ENCODE measurements around the gene WNT3A. TPM values are rescaled to one million over a fixed set of nuclear protein-coding genes. Genes with fewer than 3 reads are reported as not detected.

The WNT3A gene
- total and polyA plus RNA-seq, 12 donors, result not detected

Small RNA genes within 50 kb of the gene (microRNA-seq; reads per million reads assigned to microRNA genes)
- 0.51 to 1.2 reads per million in 2 donors for gene MIR3620

Other genes with a start within 250 kb of the WNT3A start
- gene PRSS38, start 191.3 kb upstream of the WNT3A start, total RNA-seq, result not detected
- gene PRSS38, start 191.3 kb upstream of the WNT3A start, polyA plus RNA-seq, result not detected
- 10 to 100 TPM in 5 of 10 donors, 1 to 10 TPM in 3, under 1 TPM in 2; 0.39 to 27.9 (median 8.6) TPM for gene WNT9A, start 59.1 kb upstream of the WNT3A start, total RNA-seq
- under 1 TPM; 0.39 to 0.80 TPM for gene WNT9A, start 59.1 kb upstream of the WNT3A start, polyA plus RNA-seq
- gene ARF1, start 75.7 kb downstream of the WNT3A start, total RNA-seq, result 100 to 1,000 TPM; 262 to 372 (median 338) TPM
- gene ARF1, start 75.7 kb downstream of the WNT3A start, polyA plus RNA-seq, result 100 to 1,000 TPM; 204 to 498 TPM
- 10 to 100 TPM in 1 of 10 donors, 1 to 10 TPM in 9; 5.6 to 10.6 (median 6.3) TPM for gene C1orf35, start 96.3 kb downstream of the WNT3A start, total RNA-seq
- 10 to 100 TPM; 11.3 to 15.7 TPM for gene C1orf35, start 96.3 kb downstream of the WNT3A start, polyA plus RNA-seq
- 10 to 100 TPM; 38.0 to 65.2 (median 46.3) TPM for gene MRPL55, start 102.3 kb downstream of the WNT3A start, total RNA-seq
- gene MRPL55, start 102.3 kb downstream of the WNT3A start, polyA plus RNA-seq, result 100 to 1,000 TPM; 113 to 174 TPM
- gene GUK1, start 133.3 kb downstream of the WNT3A start, total RNA-seq, result 100 to 1,000 TPM; 121 to 207 (median 159) TPM
- gene GUK1, start 133.3 kb downstream of the WNT3A start, polyA plus RNA-seq, result 100 to 1,000 TPM; 275 to 474 TPM
- 1 to 10 TPM in 7 of 10 donors, under 1 TPM in 3; 0.61 to 1.5 (median 1.2) TPM for gene GJC2, start 142.9 kb downstream of the WNT3A start, total RNA-seq
- gene GJC2, start 142.9 kb downstream of the WNT3A start, polyA plus RNA-seq, result 1 to 10 TPM; 1.0 to 1.4 TPM
- gene IBA57, start 158.8 kb downstream of the WNT3A start, total RNA-seq, result 10 to 100 TPM in 9 of 10 donors, 1 to 10 TPM in 1; 9.3 to 20.3 (median 17.2) TPM
- gene IBA57, start 158.8 kb downstream of the WNT3A start, polyA plus RNA-seq, result 1 to 10 TPM; 2.8 to 6.7 TPM
- 100 to 1,000 TPM; 285 to 541 (median 407) TPM for gene OBSCN, start 201.0 kb downstream of the WNT3A start, total RNA-seq
- 100 to 1,000 TPM; 176 to 639 TPM for gene OBSCN, start 201.0 kb downstream of the WNT3A start, polyA plus RNA-seq